Measurements from ENCODE around the gene LAMA3.

- TF ChIP-seq POLR2A (IDR thresholded peaks at IDR 0.05): no peak
- TF ChIP-seq, protein P1, sequence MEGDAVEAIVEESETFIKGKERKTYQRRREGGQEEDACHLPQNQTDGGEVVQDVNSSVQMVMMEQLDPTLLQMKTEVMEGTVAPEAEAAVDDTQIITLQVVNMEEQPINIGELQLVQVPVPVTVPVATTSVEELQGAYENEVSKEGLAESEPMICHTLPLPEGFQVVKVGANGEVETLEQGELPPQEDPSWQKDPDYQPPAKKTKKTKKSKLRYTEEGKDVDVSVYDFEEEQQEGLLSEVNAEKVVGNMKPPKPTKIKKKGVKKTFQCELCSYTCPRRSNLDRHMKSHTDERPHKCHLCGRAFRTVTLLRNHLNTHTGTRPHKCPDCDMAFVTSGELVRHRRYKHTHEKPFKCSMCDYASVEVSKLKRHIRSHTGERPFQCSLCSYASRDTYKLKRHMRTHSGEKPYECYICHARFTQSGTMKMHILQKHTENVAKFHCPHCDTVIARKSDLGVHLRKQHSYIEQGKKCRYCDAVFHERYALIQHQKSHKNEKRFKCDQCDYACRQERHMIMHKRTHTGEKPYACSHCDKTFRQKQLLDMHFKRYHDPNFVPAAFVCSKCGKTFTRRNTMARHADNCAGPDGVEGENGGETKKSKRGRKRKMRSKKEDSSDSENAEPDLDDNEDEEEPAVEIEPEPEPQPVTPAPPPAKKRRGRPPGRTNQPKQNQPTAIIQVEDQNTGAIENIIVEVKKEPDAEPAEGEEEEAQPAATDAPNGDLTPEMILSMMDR (IDR thresholded peaks at IDR 0.05): no peak
Measured at GRCh38 chr18:23745366-23745765, 56.1 kb downstream of the LAMA3 start.

Data from tibial nerve (tissue), 3 donors.